Measurements from ENCODE around the gene APOA1.

Gene APOA1

GRCh38 chr11:116829525-116830183 lies 7.8 kb downstream of the APOA1 start, which contains the start of gene APOC3:
Gene APOC3, plus strand, starts transcription at chr11:116829907. Its CDS starts 676 bp downstream, at chr11:116830583.
- no peak for TF ChIP-seq ZNF707 (tag by site-specific recombination; IDR thresholded peaks at IDR 0.05)
- TF ChIP-seq, protein P1, sequence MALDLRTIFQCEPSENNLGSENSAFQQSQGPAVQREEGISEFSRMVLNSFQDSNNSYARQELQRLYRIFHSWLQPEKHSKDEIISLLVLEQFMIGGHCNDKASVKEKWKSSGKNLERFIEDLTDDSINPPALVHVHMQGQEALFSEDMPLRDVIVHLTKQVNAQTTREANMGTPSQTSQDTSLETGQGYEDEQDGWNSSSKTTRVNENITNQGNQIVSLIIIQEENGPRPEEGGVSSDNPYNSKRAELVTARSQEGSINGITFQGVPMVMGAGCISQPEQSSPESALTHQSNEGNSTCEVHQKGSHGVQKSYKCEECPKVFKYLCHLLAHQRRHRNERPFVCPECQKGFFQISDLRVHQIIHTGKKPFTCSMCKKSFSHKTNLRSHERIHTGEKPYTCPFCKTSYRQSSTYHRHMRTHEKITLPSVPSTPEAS (tag by site-specific recombination; IDR thresholded peaks at IDR 0.05) = no peak
- TF ChIP-seq ZNF155 (tag by site-specific recombination; IDR thresholded peaks at IDR 0.05) = no peak
- TF ChIP-seq TRIM28 (IDR thresholded peaks at IDR 0.05; ENCODE audit: borderline replicate concordance, low read length) = no peak
- TF ChIP-seq HOXA7 (CRISPR knock-in tag; IDR thresholded peaks at IDR 0.05; ENCODE audit: borderline replicate concordance) = no peak
- no peak for TF ChIP-seq ZNF138 (tag by site-specific recombination; IDR thresholded peaks at IDR 0.05; ENCODE audit: borderline replicate concordance)
- TF ChIP-seq ZNF514 (tag by site-specific recombination; IDR thresholded peaks at IDR 0.05) = no peak
- no peak for TF ChIP-seq MZF1 (tag by site-specific recombination; IDR thresholded peaks at IDR 0.05; ENCODE audit: borderline replicate concordance)
- no peak within 1 kb of the TSS for H3K4me3 ChIP-seq (ENCODE audit: low read depth, low read length)
- H3K36me3 ChIP-seq (ENCODE audit: control insufficient read depth in 2 of 2, insufficient read depth in 1 of 2, low read length in 2 of 2) = no peaks in the 10 kb centered on the region
- ChIA-PET POLR2A (no interaction called here), CTCF (interaction anchor here (0.6 kb wide), 1 partner anchor 81 kb away, joined by 3 read pairs; no protein-coding TSS in a partner anchor)
- no peaks in the 10 kb centered on the region for H3K9me3 ChIP-seq (ENCODE audit: control insufficient read depth, insufficient read depth, low read depth, low read length)
- no peaks in the 10 kb centered on the region for H3K4me1 ChIP-seq (ENCODE audit: control insufficient read depth, insufficient read depth, low read length)
- H3K27ac ChIP-seq (ENCODE audit: extremely low read depth, low read depth, low read length) = no peak within 1 kb of the TSS

DNA sequence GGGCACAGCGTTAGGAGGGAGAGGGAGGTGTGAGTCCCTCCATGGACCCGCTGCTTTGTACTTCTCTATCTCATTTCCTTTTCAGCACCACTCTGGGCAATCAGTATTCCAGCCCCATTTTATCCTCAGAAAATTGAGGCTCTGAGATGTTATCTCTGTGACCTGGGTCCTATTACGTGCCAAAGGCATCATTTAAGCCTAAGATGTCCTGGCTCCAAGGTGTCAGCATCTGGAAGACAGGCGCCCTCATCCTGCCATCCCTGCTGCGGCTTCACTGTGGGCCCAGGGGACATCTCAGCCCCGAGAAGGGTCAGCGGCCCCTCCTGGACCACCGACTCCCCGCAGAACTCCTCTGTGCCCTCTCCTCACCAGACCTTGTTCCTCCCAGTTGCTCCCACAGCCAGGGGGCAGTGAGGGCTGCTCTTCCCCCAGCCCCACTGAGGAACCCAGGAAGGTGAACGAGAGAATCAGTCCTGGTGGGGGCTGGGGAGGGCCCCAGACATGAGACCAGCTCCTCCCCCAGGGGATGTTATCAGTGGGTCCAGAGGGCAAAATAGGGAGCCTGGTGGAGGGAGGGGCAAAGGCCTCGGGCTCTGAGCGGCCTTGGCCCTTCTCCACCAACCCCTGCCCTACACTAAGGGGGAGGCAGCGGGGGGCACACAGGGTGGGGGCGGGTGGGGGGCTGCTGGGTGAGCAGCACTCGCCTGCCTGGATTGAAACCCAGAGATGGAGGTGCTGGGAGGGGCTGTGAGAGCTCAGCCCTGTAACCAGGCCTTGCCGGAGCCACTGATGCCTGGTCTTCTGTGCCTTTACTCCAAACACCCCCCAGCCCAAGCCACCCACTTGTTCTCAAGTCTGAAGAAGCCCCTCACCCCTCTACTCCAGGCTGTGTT lies 8.5 kb downstream of the APOA1 start:
- POLR2A ChIA-PET = no interaction called here

DNA sequence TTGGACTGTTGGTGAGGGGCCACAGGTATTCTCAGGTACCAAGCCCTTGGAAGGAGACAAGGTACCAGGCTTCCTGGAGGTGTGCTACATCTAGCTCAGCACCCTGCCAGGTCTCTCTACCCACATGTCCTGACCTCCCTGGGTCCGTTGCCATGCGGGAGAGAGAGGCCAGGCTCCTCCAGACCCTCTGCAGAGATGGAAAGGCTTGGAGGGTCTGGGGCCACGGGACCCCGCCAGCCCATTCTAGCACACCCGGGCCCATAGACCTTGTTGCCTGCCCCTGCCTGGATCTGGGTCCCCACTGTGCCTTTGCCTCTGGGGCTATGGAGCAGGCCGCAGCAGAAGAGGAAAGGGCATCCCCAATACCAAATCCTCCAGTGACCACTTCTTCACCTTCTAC lies 10.0 kb downstream of the APOA1 start:
- H3K36me3 ChIP-seq (ENCODE audit: control insufficient read depth in 2 of 2, insufficient read depth in 1 of 2, low read length in 2 of 2) = no peaks in the 10 kb centered on the region
- POLR2A ChIA-PET = no interaction called here
- H3K9me3 ChIP-seq (ENCODE audit: control insufficient read depth, insufficient read depth, low read depth, low read length) = no peaks in the 10 kb centered on the region
- no peak overlapping the region for H3K4me3 ChIP-seq (ENCODE audit: low read depth, low read length)
- CTCF ChIA-PET = interaction anchor here (0.9 to 1.4 kb wide), 3 partner anchors 17 to 279 kb away, joined by 3 to 5 read pairs (median 4); no protein-coding TSS in a partner anchor
- no peaks in the 10 kb centered on the region for H3K4me1 ChIP-seq (ENCODE audit: control insufficient read depth, insufficient read depth, low read length)
- H3K27ac ChIP-seq (ENCODE audit: extremely low read depth, low read depth, low read length) = no peak overlapping the region
- no peak for TF ChIP-seq YY1 (tag by site-specific recombination; IDR thresholded peaks at IDR 0.05)
- no peak for TF ChIP-seq GFI1B (tag by site-specific recombination; IDR thresholded peaks at IDR 0.05)
- TF ChIP-seq ZNF670 (tag by site-specific recombination; IDR thresholded peaks at IDR 0.05; ENCODE audit: low read depth) = no peak
- TF ChIP-seq GLIS2 (tag by site-specific recombination; IDR thresholded peaks at IDR 0.05) = no peak
- TF ChIP-seq ZBTB8A (tag by site-specific recombination; IDR thresholded peaks at IDR 0.05) = no peak
- no peak for TF ChIP-seq ZNF639 (tag by site-specific recombination; IDR thresholded peaks at IDR 0.05)
- TF ChIP-seq, protein P2, sequence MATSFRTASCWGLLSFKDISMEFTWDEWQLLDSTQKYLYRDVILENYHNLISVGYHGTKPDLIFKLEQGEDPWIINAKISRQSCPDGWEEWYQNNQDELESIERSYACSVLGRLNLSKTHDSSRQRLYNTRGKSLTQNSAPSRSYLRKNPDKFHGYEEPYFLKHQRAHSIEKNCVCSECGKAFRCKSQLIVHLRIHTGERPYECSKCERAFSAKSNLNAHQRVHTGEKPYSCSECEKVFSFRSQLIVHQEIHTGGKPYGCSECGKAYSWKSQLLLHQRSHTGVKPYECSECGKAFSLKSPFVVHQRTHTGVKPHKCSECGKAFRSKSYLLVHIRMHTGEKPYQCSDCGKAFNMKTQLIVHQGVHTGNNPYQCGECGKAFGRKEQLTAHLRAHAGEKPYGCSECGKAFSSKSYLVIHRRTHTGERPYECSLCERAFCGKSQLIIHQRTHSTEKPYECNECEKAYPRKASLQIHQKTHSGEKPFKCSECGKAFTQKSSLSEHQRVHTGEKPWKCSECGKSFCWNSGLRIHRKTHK (tag by site-specific recombination; IDR thresholded peaks at IDR 0.05) = no peak
- no peak for TF ChIP-seq ZNF596 (tag by site-specific recombination; IDR thresholded peaks at IDR 0.05)
- no peak for TF ChIP-seq ZBTB7A (tag by site-specific recombination; IDR thresholded peaks at IDR 0.05; ENCODE audit: low read depth)
- no peak for TF ChIP-seq KLF16 (tag by site-specific recombination; IDR thresholded peaks at IDR 0.05)
- TF ChIP-seq ZNF366 (tag by site-specific recombination; conservative IDR thresholded peaks at IDR 0.05) = no peak
- TF ChIP-seq, protein P3, sequence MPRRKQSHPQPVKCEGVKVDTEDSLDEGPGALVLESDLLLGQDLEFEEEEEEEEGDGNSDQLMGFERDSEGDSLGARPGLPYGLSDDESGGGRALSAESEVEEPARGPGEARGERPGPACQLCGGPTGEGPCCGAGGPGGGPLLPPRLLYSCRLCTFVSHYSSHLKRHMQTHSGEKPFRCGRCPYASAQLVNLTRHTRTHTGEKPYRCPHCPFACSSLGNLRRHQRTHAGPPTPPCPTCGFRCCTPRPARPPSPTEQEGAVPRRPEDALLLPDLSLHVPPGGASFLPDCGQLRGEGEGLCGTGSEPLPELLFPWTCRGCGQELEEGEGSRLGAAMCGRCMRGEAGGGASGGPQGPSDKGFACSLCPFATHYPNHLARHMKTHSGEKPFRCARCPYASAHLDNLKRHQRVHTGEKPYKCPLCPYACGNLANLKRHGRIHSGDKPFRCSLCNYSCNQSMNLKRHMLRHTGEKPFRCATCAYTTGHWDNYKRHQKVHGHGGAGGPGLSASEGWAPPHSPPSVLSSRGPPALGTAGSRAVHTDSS (tag by site-specific recombination; IDR thresholded peaks at IDR 0.05) = no peak
- TF ChIP-seq ZNF510 (tag by site-specific recombination; IDR thresholded peaks at IDR 0.05; ENCODE audit: insufficient replicate concordance) = no peak
- no peak for TF ChIP-seq ZNF549 (tag by site-specific recombination; IDR thresholded peaks at IDR 0.05)
- no peak for TF ChIP-seq SP7 (tag by site-specific recombination; IDR thresholded peaks at IDR 0.05)

More for the DNA sequence above, 8.5 kb downstream of the APOA1 start:
- Histone ChIP-seq H3K36me3 (ENCODE audit: control insufficient read depth in 2 of 2, insufficient read depth in 1 of 2, low read length in 2 of 2) (no peaks in the 10 kb centered on the region), H3K4me3 (ENCODE audit: low read depth, low read length) (no peak overlapping the region), H3K27ac (ENCODE audit: extremely low read depth, low read depth, low read length) (no peak overlapping the region), H3K4me1 (ENCODE audit: control insufficient read depth, insufficient read depth, low read length) (no peaks in the 10 kb centered on the region), H3K9me3 (ENCODE audit: control insufficient read depth, insufficient read depth, low read depth, low read length) (no peaks in the 10 kb centered on the region)
- CTCF ChIA-PET = interaction anchor here (0.6 to 1.4 kb wide), 2 partner anchors 82 to 277 kb away, joined by 3 to 4 read pairs; no protein-coding TSS in a partner anchor
- TF ChIP-seq ZNF404 (tag by site-specific recombination; IDR thresholded peaks at IDR 0.05) = no peak
- no peak for TF ChIP-seq ZNF416 (tag by site-specific recombination; IDR thresholded peaks at IDR 0.05)
- no peak for TF ChIP-seq ZNF571 (tag by site-specific recombination; IDR thresholded peaks at IDR 0.05)
- TF ChIP-seq GLI2 (tag by site-specific recombination; IDR thresholded peaks at IDR 0.05; ENCODE audit: borderline replicate concordance, low read depth) = no peak
- no peak for TF ChIP-seq ZNF837 (tag by site-specific recombination; IDR thresholded peaks at IDR 0.05)
- TF ChIP-seq HOXA7 (CRISPR knock-in tag; IDR thresholded peaks at IDR 0.05; ENCODE audit: borderline replicate concordance) = no peak
